SK-N-MC (cell line): ENCODE data around the gene PGM1.

ENCODE experiments used
- DNase-seq: peaks from one replicate; pipeline ENCODE4 v3.0.0-alpha.2; 2011; ENCODE audit warnings: low read depth, low spot score
- H3K27ac ChIP-seq: fragments of 200-600 bp; sonication (generic); 2 replicates; pipeline ENCODE4 v1.5.1; 2016; ENCODE audit warnings: mixed run types
- H3K36me3 ChIP-seq: fragments of 200-600 bp; sonication (generic); 2 replicates; pipeline ENCODE4 v1.6.1; 2017; ENCODE audit warnings: antibody characterized with exemption, low read length, mixed read lengths; ENCODE audit not compliant: insufficient read depth
- H3K4me3 ChIP-seq: fragments of 200-600 bp; sonication (generic); 2 replicates; pipeline ENCODE4 v1.5.1; 2016
- H3K9ac ChIP-seq: fragments of 200-600 bp; sonication (generic); 2 replicates; pipeline ENCODE4 v1.8.0; 2017; ENCODE audit warnings: mixed run types, mixed read lengths; ENCODE audit not compliant: insufficient read length
- H3K9me3 ChIP-seq: fragments of 200-600 bp; sonication (generic); 2 replicates; pipeline ENCODE4 v1.6.1; 2017; ENCODE audit warnings: low read depth, mild to moderate bottlenecking, antibody characterized with exemption, low read length, moderate library complexity, mixed read lengths
- EZH2 ChIP-seq: fragments of 200-600 bp; sonication (generic); IDR thresholded peaks from one replicate; pipeline ENCODE4 v1.6.1; 2017; ENCODE audit warnings: antibody characterized with exemption
- FOXP2 ChIP-seq: optimal IDR thresholded peaks from 2 replicates; pipeline ENCODE3; 2011; ENCODE audit warnings: mild to moderate bottlenecking, moderate library complexity; ENCODE audit not compliant: insufficient read depth; ENCODE audit errors: extremely low read length, control extremely low read depth
- POLR2AphosphoS5 ChIP-seq: IDR thresholded peaks from 2 replicates; pipeline ENCODE4 v1.6.1; 2012; ENCODE audit warnings: mild to moderate bottlenecking, low read depth, low read length, borderline replicate concordance

PGM1 gene

DNA sequence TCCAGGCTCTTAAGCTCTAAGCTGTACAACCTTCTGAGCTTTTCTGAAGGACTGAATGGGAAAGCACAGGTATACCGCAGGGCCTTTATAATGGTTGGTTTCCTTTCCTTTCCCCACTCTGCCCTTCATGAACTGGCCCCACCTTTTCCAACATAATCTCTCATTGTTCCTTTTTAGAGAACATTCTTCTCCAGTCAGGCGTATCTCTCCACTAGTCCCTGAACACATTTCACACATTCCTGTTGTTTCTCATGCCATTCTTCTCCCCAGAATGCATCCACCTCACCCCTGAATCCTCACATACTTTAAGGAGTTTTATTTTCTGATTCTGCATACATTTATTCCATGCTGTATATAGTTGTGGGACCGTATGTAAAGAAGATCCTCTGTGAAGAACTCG lies 41.3 kb downstream of the PGM1 start:
- no peak overlapping the region for H3K9ac ChIP-seq
- H3K9me3 ChIP-seq = no peaks in the 10 kb centered on the region
- H3K4me3 ChIP-seq = no peak overlapping the region
- TF ChIP-seq FOXP2 (no peak), EZH2 (no peak), POLR2AphosphoS5 (no peak)
- no peak for DNase-seq
- no peaks in the 10 kb centered on the region for H3K36me3 ChIP-seq
- H3K27ac ChIP-seq = no peak overlapping the region

DNA sequence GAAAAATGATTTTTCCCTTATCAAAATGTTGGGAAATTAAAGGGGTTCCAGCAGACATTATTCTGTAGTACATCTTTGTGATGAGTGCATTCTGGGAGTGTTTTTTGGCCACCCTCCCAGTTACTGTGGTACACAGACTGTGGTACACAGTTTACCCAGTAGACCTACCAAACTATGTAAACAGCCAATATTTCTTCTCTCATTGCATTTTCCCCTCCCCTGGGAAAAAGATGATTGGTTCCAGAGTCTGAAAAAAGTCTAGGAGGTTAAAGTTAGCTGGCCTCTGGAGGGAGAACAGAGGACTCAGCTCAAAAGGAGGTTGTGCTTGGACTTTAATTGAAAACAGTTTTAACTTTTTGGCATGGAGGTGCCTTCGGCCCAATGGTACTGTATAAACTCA lies 42.5 kb downstream of the PGM1 start:
- H3K4me3 ChIP-seq = no peak overlapping the region
- H3K36me3 ChIP-seq = no peaks in the 10 kb centered on the region
- H3K9ac ChIP-seq = no peak overlapping the region
- no peak overlapping the region for H3K27ac ChIP-seq
- TF ChIP-seq EZH2 (no peak), POLR2AphosphoS5 (no peak), FOXP2 (no peak)
- no peak for DNase-seq
- H3K9me3 ChIP-seq = no peaks in the 10 kb centered on the region

DNA sequence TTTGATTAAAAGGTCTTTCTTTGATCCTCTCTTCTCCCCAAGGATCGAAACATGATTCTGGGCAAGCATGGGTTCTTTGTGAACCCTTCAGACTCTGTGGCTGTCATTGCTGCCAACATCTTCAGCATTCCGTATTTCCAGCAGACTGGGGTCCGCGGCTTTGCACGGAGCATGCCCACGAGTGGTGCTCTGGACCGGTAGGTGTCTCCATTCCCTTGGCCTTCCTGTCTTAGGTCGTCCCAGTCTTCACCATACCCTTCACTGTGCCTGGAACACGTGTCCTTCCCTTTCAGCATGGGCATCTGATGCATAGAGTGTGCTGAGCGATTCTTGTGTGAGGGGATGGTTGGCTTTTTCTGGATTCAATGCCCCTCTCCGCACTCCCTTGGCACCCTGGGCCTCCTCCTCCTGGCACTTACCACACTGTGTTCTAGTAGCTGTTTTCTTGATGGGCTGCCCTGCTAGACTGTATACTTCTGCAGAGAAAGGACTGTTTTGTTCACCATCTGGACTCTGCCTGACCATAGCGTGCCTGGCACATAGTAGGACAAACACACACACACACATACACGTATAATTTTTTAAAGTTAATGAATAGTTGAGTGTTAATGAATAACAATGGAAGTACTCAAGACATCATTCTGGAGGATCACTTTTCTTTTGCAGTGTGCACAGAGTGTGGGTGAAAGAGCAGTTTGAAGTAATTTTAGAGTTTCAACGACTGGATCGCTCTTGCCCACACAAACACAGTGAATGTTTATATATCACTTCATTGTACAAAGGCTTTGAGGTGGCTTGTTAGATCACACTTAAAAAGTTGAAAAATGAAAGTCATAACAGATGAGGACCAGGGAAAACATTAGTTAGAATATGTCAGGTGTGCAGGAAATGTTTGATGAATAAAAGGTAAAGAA lies 43.2 kb downstream of the PGM1 start:
- no peak overlapping the region for H3K4me3 ChIP-seq
- H3K9ac ChIP-seq = no peak overlapping the region
- no peaks in the 10 kb centered on the region for H3K9me3 ChIP-seq
- DNase-seq = no peak
- H3K36me3 ChIP-seq = no peaks in the 10 kb centered on the region
- no peak overlapping the region for H3K27ac ChIP-seq
- TF ChIP-seq EZH2 (no peak), FOXP2 (no peak), POLR2AphosphoS5 (no peak)

DNA sequence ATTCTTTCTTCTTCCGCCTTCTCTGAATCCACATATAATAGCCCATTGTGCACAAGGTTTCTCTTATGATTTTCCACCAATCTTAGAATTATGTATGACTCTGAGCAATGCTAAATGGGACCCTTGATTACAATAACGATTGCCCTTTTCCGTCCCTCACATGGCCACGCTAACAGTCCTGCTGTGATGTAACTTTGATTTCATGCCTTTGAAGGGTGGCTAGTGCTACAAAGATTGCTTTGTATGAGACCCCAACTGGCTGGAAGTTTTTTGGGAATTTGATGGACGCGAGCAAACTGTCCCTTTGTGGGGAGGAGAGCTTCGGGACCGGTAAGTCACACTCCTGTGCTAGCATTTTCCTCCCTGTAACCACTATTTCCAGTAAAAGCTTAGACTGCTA lies 45.3 kb downstream of the PGM1 start:
- Histone ChIP-seq H3K9ac (no peak overlapping the region), H3K4me3 (no peak overlapping the region), H3K9me3 (no peaks in the 10 kb centered on the region), H3K27ac (no peak overlapping the region), H3K36me3 (no peaks in the 10 kb centered on the region)
- TF ChIP-seq EZH2 (no peak), FOXP2 (no peak), POLR2AphosphoS5 (no peak)
- no peak for DNase-seq

DNA sequence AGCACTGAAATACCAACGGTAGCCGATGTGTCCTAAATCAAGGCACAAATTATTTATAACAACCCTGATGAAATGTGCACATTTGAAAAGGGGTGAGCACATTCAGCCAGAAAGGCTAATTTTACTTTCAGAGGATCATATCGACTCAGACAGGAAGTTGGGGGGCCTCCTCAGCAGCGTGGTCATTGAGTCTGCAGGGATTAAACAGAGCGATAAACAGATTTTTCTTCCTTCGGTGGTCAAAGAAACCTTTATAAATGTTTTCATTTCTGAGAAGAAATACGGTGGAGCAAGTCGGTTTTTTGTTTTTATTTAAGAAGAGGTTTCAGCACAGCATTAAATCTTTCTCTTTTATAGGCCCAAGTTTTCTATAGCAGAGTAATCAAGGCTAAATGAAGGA lies 45.7 kb downstream of the PGM1 start:
- H3K4me3 ChIP-seq = no peak overlapping the region
- TF ChIP-seq POLR2AphosphoS5 (no peak), FOXP2 (no peak), EZH2 (no peak)
- no peak overlapping the region for H3K27ac ChIP-seq
- no peak overlapping the region for H3K9ac ChIP-seq
- no peaks in the 10 kb centered on the region for H3K36me3 ChIP-seq
- no peak for DNase-seq
- H3K9me3 ChIP-seq = no peaks in the 10 kb centered on the region

DNA sequence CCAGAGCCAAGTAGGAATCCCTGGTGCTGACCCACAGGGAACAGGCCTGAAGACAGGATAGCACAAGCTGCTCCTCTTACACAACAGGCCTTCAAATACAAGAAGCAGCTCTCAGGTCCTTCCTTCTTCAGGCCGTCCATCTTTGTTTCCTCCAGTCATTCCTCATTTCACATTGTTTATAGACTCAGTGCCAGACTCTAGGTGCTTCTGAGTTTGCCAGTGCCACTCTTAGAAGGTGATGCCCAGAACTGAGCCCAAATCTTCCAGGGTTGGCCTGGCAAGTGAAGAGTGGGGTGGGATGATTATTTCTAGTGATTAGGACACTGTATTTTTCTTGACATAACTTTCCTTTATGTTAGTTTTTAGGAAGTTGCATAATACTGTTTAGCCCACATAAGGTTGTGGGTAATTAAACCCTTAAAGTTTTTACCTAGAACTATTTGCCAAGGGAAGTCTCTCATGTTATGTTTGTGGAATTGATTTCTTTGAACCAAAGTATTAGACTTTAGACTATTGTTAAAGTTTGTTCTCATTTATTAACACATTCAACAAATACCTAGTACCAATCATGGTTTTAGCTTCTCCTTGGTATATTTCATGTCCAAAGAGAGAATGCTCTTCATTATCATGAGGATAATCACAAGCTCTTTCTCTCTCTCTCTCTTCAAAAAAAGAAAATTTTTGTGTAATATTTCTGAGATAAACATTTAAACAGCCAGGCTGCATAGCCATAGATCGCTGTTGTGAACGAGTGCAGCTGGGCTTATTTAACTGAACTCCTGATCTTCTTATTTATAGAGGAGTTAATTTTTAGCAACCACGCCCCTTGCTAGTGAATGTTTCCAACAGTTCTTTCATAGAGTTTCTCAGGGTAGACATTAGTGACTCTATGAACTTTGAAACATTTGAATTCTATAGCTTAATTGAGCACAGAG lies 47.7 kb downstream of the PGM1 start:
- TF ChIP-seq FOXP2 = no peak
- no peak for TF ChIP-seq EZH2
- no peak for TF ChIP-seq POLR2AphosphoS5

DNA sequence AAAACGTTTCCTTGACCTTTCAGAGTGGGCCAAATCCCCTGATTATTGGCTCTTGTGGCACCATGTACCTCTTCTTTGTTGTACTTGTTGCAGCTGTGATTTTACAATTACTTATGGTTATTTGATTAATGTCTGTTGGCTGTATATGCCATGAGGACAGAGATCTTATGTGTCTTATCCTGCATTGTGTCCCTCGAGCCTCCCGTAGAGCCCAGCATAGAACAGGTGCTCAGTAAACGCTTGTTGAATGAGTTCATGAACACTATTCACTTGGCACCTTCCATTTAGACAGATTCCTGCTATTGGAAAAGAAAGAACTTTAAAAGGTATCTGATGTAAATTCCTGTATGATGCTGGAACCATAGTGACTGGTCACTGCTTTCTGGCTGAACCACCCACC lies 48.4 kb downstream of the PGM1 start:
- no peak for TF ChIP-seq FOXP2
- no peak for DNase-seq
- no peaks in the 10 kb centered on the region for H3K36me3 ChIP-seq
- no peak overlapping the region for H3K4me3 ChIP-seq
- no peak overlapping the region for H3K27ac ChIP-seq
- no peaks in the 10 kb centered on the region for H3K9me3 ChIP-seq
- H3K9ac ChIP-seq = no peak overlapping the region

More for the DNA sequence above, 47.7 kb downstream of the PGM1 start:
- H3K4me3 ChIP-seq = no peak overlapping the region
- no peak for DNase-seq
- H3K9ac ChIP-seq = no peak overlapping the region
- no peak overlapping the region for H3K27ac ChIP-seq
- H3K9me3 ChIP-seq = no peaks in the 10 kb centered on the region
- H3K36me3 ChIP-seq = no peaks in the 10 kb centered on the region

DNA sequence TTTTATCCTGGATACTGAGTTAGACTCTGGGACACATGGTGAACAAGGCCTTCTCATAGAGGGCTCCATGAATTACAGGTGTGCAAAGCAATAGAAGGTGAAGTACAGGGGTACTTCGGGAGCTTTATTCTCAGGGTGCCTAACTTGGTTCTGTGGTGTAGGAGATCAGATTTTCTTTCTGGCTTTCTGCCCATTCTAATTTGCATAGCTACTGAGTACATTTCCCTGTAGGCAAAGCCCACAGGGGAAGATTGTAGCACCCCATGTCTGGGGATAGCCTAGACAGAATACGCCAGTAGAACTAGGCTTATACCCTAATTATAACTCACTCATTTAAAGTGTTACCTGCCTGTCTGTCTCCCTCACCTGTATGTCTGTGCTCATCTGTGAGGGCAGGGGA lies 49.7 kb downstream of the PGM1 start:
- no peak for DNase-seq
- no peak for TF ChIP-seq EZH2
- no peak for TF ChIP-seq FOXP2
- no peak for TF ChIP-seq POLR2AphosphoS5
- no peaks in the 10 kb centered on the region for H3K36me3 ChIP-seq
- H3K27ac ChIP-seq = no peak overlapping the region
- no peak overlapping the region for H3K4me3 ChIP-seq
- no peaks in the 10 kb centered on the region for H3K9me3 ChIP-seq
- no peak overlapping the region for H3K9ac ChIP-seq
